ENCODE results near the gene MYO18B.

The MYO18B gene

DNA sequence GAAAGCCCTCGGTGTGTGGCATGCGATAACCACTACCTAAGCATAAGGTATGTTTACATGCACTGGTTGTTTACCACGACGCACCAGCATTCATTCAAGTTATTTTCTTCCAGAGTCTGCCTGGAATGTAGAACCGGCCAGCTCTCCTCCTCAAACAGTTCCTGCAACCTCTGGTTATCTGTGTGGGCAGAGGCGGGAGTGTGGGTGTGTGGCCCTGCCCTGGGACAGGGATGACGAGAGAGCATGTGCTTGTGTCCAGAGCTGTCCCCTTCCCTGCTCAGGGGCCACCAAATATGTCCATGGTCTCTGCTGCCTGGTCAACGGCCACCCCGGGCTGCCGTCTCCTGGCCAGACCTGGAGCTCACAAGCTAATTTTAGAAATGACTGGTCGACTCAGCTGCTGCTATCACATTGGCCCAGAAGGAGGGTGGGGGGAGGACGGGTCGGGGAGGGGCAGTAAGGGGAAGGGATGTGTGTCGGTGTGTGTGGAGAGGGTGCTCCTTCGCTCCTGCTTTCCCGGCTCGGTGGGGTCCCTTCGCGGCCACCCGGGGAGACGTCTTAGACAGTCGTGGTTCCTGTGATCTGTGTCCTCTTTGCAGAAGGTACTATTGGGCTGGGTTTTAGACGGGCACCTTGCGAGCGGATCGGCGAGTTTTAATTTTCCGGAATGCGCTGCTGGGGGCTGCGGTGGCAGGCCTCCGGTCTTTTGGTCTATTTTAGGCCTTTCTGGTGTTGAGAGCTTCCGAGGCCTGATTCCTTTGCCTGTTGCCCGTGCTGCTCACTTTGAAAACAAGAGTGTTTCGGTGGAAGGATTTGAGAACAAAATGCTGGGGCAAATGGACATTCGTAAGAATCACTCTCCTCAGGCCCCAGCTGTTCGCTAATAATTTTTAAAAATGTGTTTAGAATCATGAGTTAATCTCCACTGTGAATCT, at the start of gene MYO18B:
Gene MYO18B (plus strand): TSS at position 497 of the 935 bp plus-strand sequence. CDS start 18,905 bp downstream, outside the sequence.
- H3K4me3 ChIP-seq (ENCODE audit: low read depth, low read length) = no peak within 1 kb of the TSS
- in situ Hi-C loops (cut with HindIII; ENCODE audit: low sequenced_read_pairs) = no loop called here
- no peak for TF ChIP-seq CTCF (IDR thresholded peaks at IDR 0.05; ENCODE audit: low read depth, low read length, missing control alignments)
- DNase-seq (ENCODE audit: low read depth) = no peak

DNA sequence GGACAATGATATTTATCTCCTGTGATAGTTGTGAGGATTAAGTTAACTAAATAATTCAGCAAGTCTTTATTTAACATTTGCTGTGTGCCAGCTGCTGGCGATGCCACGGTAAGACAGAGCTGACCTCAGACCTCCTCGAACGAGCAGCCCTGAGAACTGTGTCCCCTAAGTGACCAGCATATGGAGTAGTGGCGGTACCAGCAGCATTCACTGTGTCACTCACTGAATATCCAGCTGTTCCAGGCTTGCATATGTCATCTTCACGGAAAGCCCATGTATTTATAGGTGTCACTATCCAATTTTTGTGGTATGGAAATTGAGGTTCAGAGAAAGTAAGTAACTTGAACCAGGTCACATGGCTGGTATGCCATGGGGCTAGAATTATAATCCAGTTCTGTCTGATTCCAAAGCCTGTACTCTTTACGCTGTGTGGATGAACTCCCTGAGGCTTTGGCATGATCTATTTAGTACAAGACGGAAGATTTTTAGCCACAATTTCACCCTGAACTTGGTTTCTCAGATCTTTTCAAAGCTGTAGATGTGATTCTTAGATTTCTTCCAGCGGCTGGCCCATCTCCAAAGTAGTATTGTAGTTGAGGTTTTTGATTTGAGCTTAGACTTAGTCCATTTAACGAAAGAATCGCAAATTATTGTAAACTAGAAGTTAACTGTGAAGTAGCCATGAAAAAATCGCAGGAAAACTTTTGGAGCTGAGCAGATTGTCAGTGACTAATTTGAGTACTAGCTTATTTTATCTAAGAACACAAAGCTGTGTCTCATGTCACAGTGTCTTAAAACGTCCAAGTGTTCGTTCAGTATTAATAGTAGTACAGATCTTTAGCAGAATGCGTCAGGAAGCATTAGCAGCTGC, 49.4 kb upstream of the MYO18B start:
- in situ Hi-C loops (cut with HindIII; ENCODE audit: low sequenced_read_pairs) = loop anchor here (25.0 kb wide), 1 partner anchor 205 kb away; no protein-coding TSS in a partner anchor
- no peak for DNase-seq (ENCODE audit: low read depth)
- TF ChIP-seq CTCF (IDR thresholded peaks at IDR 0.05; ENCODE audit: low read depth, low read length, missing control alignments) = no peak
- H3K4me3 ChIP-seq (ENCODE audit: low read depth, low read length) = no peak overlapping the region

DNA sequence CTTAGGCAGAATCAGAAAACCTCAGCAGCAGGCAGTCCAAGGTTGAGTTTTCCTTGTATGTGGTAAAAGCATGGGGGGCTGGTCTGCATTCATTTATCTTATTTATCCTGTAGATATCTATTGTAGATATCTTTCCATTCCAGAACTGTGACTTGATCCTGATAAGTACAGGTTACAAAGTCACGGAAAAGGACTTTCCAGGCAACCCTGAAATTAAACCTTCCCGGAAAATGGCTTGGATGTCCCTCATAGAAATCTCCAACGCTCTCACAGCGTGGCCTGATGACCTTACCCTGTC, 48.8 kb upstream of the MYO18B start:
- no peak overlapping the region for H3K4me3 ChIP-seq (ENCODE audit: low read depth, low read length)
- no peak for DNase-seq (ENCODE audit: low read depth)
- no peak for TF ChIP-seq CTCF (IDR thresholded peaks at IDR 0.05; ENCODE audit: low read depth, low read length, missing control alignments)
- in situ Hi-C loops (cut with HindIII; ENCODE audit: low sequenced_read_pairs) = loop anchor here (25.0 kb wide), 1 partner anchor 206 kb away; no protein-coding TSS in a partner anchor

GRCh38 chr22:25694196-25694907, 47.6 kb upstream of the MYO18B start:
- no peak for DNase-seq (ENCODE audit: low read depth)
- TF ChIP-seq CTCF (IDR thresholded peaks at IDR 0.05; ENCODE audit: low read depth, low read length, missing control alignments) = no peak
- H3K4me3 ChIP-seq (ENCODE audit: low read depth, low read length) = no peak overlapping the region
- in situ Hi-C loops (cut with HindIII; ENCODE audit: low sequenced_read_pairs) = loop anchor here (25.0 kb wide), 1 partner anchor 207 kb away; no protein-coding TSS in a partner anchor

GRCh38 chr22:25695146-25695545, 46.8 kb upstream of the MYO18B start:
- in situ Hi-C loops (cut with HindIII; ENCODE audit: low sequenced_read_pairs) = loop anchor here (25.0 kb wide), 1 partner anchor 208 kb away; no protein-coding TSS in a partner anchor
- no peak overlapping the region for H3K4me3 ChIP-seq (ENCODE audit: low read depth, low read length)
- no peak for DNase-seq (ENCODE audit: low read depth)
- TF ChIP-seq CTCF (IDR thresholded peaks at IDR 0.05; ENCODE audit: low read depth, low read length, missing control alignments) = no peak

- DNase-seq (ENCODE audit: low read depth) = no peak
- in situ Hi-C loops (cut with HindIII; ENCODE audit: low sequenced_read_pairs) = loop anchor here (25.0 kb wide), 1 partner anchor 209 kb away; no protein-coding TSS in a partner anchor
- TF ChIP-seq CTCF (IDR thresholded peaks at IDR 0.05; ENCODE audit: low read depth, low read length, missing control alignments) = no peak
- H3K4me3 ChIP-seq (ENCODE audit: low read depth, low read length) = no peak overlapping the region
These were observed 45.2 kb upstream of the MYO18B start for GRCh38 chr22:25696763-25697162.

Data from astrocyte of the cerebellum (primary cell).